Skeletal muscle satellite cell (primary cell): ENCODE data around the gene PCDHA4.
"Not testable (repeated sequence)": the region's sequence is repeated elsewhere in the genome, so short reads cannot be mapped to it uniquely, and the experiment has no call there.

Experiments
- H3K27me3 ChIP-seq: 2 replicates; pipeline ENCODE4 v1.7.0; 2013; ENCODE audit warnings: low read length; ENCODE audit not compliant: control insufficient read depth, insufficient read depth
- H3K36me3 ChIP-seq: 2 replicates; pipeline ENCODE4 v1.7.0; 2013; ENCODE audit warnings: mild to moderate bottlenecking, control low read depth, low read length; ENCODE audit not compliant: insufficient read depth
- H3K4me1 ChIP-seq: 2 replicates; pipeline ENCODE4 v1.7.0; 2013; ENCODE audit warnings: low read length; ENCODE audit not compliant: control insufficient read depth, insufficient read depth
- H3K4me2 ChIP-seq: 2 replicates; pipeline ENCODE4 v1.7.0; 2013; ENCODE audit warnings: mild to moderate bottlenecking, low read length
- H3K4me3 ChIP-seq: 2 replicates; pipeline ENCODE4 v1.7.0; 2013; ENCODE audit warnings: low read length
- H3K9ac ChIP-seq: 2 replicates; pipeline ENCODE4 v1.7.0; 2013; ENCODE audit warnings: mild to moderate bottlenecking, low read depth, low read length, moderate library complexity
- H3K9me3 ChIP-seq: replicated peaks from 2 replicates; pipeline ENCODE4 v1.7.0; 2013; ENCODE audit warnings: mild to moderate bottlenecking, control low read depth, low read length

PCDHA4 gene

DNA sequence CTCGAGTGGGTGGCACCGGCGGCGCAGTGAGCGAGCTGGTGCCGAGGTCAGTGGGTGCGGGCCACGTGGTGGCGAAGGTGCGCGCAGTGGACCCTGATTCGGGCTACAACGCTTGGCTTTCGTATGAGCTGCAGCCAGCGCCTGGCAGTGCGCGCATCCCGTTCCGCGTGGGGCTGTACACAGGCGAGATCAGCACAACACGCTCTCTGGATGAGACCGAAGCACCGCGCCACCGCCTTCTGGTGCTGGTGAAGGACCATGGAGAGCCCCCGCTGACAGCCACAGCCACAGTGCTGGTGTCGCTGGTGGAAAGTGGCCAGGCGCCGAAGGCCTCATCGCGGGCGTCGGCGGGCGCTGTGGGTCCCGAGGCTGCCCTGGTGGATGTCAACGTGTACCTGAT lies 16.6 kb downstream of the PCDHA4 start:
- Histone ChIP-seq H3K9me3 (no peaks in the 10 kb centered on the region), H3K4me1 (no peaks in the 10 kb centered on the region), H3K27me3 (no peaks in the 10 kb centered on the region), H3K36me3 (no peaks in the 10 kb centered on the region), H3K9ac (no peak overlapping the region), H3K4me3 (no peak overlapping the region), H3K4me2 (no peak overlapping the region)

DNA sequence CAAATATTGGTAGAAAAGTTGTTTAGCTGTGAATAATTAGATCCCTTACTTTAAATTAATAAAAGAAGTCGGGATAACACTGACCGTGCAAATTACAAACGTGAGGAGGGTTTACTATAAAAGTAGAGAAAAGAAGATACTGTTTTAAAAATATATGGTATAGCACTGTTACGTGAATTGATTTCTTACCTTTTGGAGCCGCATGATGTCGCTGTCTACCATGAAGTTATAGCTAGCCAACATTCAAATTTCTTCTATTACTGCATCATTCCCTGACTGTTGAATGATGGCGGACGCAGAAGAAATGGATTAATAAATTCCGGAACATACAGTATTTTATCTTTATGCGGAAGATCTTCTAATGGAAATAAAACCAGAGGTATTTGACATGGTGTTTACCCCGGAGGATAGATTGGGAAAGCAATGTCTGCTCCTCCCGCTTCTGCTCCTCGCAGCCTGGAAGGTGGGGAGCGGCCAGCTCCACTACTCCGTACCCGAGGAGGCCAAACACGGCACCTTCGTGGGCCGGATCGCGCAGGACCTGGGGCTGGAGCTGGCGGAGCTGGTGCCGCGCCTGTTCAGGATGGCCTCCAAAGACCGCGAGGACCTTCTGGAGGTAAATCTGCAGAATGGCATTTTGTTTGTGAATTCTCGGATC lies 21.0 kb downstream of the PCDHA4 start, which contains the start of gene PCDHA6:
TSS of gene PCDHA6 (plus strand) at position 257 of the 658 bp plus-strand sequence. CDS start at position 389, 132 bp downstream.
- no peaks in the 10 kb centered on the region for H3K36me3 ChIP-seq
- H3K27me3 ChIP-seq = no peaks in the 10 kb centered on the region
- H3K9me3 ChIP-seq = no peaks in the 10 kb centered on the region
- peak within 1 kb of the TSS; percentile 24 for H3K4me3 ChIP-seq
- H3K9ac ChIP-seq = no peak within 1 kb of the TSS
- no peak within 1 kb of the TSS for H3K4me2 ChIP-seq
- H3K4me1 ChIP-seq = no peaks in the 10 kb centered on the region

DNA sequence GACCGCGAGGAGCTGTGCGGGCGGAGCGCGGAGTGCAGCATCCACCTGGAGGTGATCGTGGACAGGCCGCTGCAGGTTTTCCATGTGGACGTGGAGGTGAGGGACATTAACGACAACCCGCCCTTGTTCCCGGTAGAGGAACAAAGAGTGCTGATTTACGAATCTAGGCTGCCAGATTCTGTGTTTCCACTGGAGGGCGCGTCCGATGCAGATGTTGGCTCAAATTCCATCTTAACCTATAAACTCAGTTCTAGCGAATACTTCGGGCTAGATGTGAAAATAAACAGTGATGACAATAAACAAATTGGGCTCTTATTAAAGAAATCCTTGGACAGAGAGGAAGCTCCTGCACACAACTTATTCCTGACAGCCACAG lies 21.5 kb downstream of the PCDHA4 start:
- no peaks in the 10 kb centered on the region for H3K4me1 ChIP-seq
- H3K36me3 ChIP-seq = no peaks in the 10 kb centered on the region
- H3K4me2 ChIP-seq = no peak overlapping the region
- H3K27me3 ChIP-seq = no peaks in the 10 kb centered on the region
- H3K4me3 ChIP-seq = no peak overlapping the region
- no peaks in the 10 kb centered on the region for H3K9me3 ChIP-seq
- no peak overlapping the region for H3K9ac ChIP-seq

GRCh38 chr5:140829511-140830501 lies 22.9 kb downstream of the PCDHA4 start:
- not testable (repeated sequence) for H3K4me2 ChIP-seq, H3K4me1 ChIP-seq, H3K36me3 ChIP-seq, H3K27me3 ChIP-seq, H3K4me3 ChIP-seq, H3K9ac ChIP-seq, H3K9me3 ChIP-seq

DNA sequence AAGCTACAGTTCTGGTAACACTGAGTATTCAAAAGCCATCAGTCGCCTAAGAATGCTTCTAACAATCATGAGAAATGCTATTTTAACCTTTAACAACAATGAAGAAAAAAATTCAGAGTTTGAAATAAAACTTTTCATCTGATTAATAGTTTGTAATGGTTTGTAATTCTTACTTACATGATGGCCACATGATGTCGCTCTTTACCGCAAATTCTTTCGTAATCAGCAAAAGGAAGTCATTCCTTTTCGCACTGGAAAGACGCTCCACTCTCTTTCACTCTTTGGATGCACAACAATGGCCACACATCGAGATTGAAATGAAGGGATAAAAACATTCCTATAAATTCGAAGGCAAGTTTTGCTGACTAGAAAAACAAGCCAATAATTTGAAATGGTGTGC lies 27.1 kb downstream of the PCDHA4 start, which contains the start of gene PCDHA7:
TSS of gene PCDHA7 (plus strand) at position 277 of the 400 bp plus-strand sequence. CDS start at position 392, 115 bp downstream.
- H3K36me3 ChIP-seq = no peaks in the 10 kb centered on the region
- H3K9ac ChIP-seq = no peak within 1 kb of the TSS
- no peaks in the 10 kb centered on the region for H3K4me1 ChIP-seq
- H3K4me3 ChIP-seq = peak within 1 kb of the TSS; percentile 28
- no peaks in the 10 kb centered on the region for H3K9me3 ChIP-seq
- H3K4me2 ChIP-seq = no peak within 1 kb of the TSS
- no peaks in the 10 kb centered on the region for H3K27me3 ChIP-seq

DNA sequence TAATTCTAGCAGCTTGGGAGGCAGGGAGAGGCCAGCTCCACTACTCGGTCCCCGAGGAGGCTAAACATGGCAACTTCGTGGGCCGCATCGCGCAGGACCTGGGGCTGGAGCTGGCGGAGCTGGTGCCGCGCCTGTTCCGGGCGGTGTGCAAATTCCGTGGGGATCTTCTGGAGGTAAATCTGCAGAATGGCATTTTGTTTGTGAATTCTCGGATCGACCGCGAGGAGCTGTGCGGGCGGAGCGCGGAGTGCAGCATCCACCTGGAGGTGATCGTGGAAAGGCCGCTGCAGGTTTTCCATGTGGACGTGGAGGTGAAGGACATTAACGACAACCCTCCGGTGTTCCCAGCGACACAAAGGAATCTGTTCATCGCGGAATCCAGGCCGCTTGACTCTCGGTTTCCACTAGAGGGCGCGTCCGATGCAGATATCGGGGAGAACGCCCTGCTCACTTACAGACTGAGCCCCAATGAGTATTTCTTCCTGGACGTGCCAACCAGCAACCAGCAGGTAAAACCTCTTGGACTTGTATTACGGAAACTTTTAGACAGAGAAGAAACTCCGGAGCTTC lies 27.7 kb downstream of the PCDHA4 start:
- not testable (repeated sequence) for H3K36me3 ChIP-seq, H3K9ac ChIP-seq, H3K4me2 ChIP-seq, H3K27me3 ChIP-seq, H3K9me3 ChIP-seq, H3K4me1 ChIP-seq
- H3K4me3 ChIP-seq = peak overlapping the region; percentile 28

- Histone ChIP-seq H3K36me3 (no peaks in the 10 kb centered on the region), H3K27me3 (no peaks in the 10 kb centered on the region), H3K9ac (no peak overlapping the region), H3K4me1 (no peaks in the 10 kb centered on the region), H3K4me3 (no peak overlapping the region), H3K4me2 (no peak overlapping the region), H3K9me3 (no peaks in the 10 kb centered on the region)
Observed at GRCh38 chr5:140835622-140836510, 29.0 kb downstream of the PCDHA4 start.

DNA sequence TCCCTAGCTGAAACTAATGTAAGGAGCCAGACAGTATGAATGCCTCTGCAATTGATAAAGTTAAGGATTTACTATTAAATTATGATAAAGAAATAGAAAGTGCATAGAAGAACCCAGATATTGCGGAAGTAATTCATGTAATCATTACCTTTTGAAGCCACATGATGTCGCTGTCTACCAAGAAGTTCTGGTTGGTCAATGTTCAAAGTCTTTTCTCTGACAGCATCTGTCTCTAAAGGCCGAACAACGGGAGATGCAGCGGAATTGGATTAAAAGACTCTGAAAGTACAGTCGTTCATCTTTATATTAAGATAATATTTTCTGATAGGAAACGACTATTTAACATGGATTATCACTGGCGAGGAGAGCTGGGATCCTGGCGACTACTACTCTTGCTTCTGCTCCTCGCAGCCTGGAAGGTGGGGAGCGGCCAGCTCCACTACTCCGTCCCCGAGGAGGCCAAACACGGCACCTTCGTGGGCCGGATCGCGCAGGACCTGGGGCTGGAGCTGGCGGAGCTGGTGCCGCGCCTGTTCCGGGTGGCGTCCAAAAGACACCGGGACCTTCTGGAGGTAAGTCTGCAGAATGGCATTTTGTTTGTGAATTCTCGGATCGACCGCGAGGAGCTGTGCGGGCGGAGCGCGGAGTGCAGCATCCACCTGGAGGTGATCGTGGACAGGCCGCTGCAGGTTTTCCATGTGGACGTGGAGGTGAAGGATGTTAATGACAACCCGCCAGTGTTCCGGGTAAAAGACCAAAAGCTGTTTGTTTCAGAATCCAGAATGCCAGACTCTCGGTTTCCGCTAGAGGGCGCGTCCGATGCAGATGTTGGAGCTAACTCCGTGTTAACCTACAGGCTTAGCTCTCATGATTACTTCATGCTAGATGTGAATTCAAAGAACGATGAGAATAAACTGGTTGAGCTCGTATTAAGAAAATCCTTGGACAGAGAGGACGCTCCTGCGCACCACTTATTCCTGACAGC lies 34.4 kb downstream of the PCDHA4 start, which contains the start of gene PCDHA8:
TSS of gene PCDHA8 (plus strand) at position 210 of the 985 bp plus-strand sequence. CDS start at position 345, 135 bp downstream.
- Histone ChIP-seq H3K9ac (no peak within 1 kb of the TSS), H3K4me3 (no peak within 1 kb of the TSS), H3K4me1 (no peaks in the 10 kb centered on the region), H3K27me3 (no peaks in the 10 kb centered on the region), H3K36me3 (no peaks in the 10 kb centered on the region), H3K9me3 (no peaks in the 10 kb centered on the region), H3K4me2 (no peak within 1 kb of the TSS)

DNA sequence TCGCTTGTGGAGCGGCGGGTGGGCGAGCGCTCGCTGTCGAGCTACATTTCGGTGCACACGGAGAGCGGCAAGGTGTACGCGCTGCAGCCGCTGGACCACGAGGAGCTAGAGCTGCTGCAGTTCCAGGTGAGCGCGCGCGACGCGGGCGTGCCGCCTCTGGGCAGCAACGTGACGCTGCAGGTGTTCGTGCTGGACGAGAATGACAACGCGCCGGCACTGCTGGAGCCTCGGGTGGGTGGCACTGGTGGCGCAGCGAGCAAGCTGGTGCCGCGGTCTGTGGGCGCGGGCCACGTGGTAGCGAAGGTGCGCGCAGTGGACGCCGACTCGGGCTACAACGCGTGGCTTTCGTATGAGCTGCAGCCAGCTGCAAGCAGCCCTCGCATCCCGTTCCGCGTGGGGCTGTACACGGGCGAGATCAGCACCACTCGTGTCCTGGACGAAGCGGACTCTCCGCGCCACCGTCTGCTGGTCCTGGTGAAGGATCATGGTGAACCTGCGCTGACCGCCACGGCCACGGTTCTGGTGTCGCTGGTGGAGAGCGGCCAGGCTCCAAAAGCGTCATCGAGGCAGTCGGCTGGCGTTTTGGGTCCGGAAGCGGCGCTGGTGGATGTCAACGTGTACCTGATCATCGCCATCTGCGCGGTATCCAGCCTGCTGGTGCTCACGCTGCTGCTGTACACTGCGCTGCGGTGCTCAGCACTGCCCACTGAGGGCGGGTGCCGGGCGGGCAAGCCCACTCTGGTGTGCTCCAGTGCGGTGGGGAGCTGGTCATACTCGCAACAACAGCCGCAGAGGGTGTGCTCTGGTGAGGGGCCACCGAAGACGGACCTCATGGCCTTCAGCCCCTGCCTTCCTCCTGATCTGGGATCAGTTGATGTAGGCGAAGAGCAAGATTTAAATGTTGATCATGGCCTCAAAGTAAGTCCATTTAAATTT lies 36.2 kb downstream of the PCDHA4 start:
- no peaks in the 10 kb centered on the region for H3K36me3 ChIP-seq
- H3K4me2 ChIP-seq = no peak overlapping the region
- H3K4me1 ChIP-seq = no peaks in the 10 kb centered on the region
- H3K4me3 ChIP-seq = no peak overlapping the region
- H3K27me3 ChIP-seq = no peaks in the 10 kb centered on the region
- no peak overlapping the region for H3K9ac ChIP-seq
- no peaks in the 10 kb centered on the region for H3K9me3 ChIP-seq
